ENCODE results near the gene PIEZO1.
"Not testable (repeated sequence)": the region's sequence is repeated elsewhere in the genome, so short reads cannot be mapped to it uniquely, and the experiment has no call there.

PIEZO1 gene

DNA sequence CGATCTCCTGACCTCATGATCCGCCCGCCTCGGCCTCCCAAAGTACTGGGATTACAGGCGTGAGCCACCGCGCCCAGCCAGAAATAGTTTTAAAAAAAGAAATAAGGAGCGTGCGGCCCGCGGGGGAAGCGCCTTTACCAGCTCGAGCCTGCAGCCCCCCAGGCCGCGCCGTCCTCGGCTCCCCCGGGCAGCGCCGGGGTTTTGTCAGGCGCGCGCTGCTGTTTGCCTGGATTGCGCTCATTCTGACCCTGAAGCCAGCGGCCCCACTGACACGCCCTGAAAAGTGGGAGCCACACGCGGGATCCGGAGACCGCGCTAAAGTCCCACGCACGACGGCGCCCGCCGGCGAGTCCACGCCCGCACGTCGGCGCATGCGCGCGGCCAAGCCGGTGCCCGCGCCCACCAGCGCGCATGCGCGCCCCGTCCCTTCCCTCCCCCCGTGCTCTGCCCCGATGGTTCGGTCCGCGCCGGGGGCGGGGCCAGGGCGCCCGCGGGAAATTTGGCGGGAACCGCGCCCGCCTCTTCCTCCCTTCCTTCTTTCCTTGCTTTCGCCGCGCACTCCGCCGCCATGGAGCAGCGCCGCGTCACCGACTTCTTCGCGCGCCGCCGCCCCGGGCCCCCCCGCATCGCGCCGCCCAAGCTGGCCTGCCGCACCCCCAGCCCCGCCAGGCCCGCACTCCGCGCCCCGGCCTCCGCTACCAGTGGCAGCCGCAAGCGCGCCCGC lies 18.4 kb upstream of the PIEZO1 start, which contains the start of gene CDT1:
Gene CDT1 (plus strand): TSS at position 526 of the 724 bp plus-strand sequence. CDS start 43 bp downstream, at position 569.
- peak; percentile 84 for DNase-seq

DNA sequence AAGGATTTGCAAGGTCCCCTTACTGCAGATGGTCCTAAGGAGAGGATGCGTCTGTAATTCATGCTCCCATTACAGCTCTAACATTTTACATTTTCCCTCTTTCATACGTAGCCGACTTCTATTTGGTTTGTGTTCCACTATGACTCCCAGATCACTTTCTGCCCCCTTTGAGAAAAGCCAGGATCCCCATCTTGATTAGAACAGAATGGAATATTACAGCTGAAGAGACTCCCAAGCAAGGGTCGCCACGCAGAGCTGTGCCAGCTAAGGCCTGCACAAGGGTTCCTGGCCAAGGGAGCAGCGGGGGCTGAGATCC lies 15.2 kb upstream of the PIEZO1 start:
- no peak for DNase-seq

DNA sequence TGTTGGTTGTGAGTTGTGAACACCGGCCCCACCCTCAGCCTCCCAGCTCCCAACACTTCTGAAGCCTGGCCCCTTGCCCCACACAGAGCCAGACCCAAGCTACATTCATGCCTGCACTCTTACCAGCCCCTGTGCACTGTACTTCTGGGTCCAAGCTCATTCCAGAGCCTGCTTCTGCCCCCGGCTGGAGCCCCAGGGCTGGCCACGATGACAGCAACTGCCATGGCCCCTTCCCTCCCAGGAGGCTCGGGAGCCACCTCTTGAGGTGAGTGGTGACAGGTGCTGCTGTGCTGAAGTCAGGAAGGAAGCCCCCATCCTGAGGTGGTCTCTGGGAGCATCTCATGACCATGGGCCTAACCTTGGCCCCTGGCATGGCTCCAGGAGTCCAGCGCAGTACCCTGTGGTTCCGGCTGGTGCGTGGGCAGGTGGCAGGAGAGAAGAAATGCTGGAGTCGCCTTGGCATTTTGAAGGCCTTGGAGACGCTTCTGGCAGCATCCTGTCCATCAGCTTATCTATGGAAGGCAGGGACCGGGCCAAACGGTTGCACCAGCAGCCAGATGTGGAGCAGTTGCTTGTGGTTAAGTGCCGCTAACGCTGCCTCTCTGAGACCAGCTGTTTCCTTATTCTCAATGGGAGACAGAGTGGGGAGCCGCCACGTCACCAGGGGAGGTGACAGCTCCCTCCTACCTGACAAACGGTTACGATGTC lies 14.7 kb upstream of the PIEZO1 start:
- no peak for DNase-seq

DNA sequence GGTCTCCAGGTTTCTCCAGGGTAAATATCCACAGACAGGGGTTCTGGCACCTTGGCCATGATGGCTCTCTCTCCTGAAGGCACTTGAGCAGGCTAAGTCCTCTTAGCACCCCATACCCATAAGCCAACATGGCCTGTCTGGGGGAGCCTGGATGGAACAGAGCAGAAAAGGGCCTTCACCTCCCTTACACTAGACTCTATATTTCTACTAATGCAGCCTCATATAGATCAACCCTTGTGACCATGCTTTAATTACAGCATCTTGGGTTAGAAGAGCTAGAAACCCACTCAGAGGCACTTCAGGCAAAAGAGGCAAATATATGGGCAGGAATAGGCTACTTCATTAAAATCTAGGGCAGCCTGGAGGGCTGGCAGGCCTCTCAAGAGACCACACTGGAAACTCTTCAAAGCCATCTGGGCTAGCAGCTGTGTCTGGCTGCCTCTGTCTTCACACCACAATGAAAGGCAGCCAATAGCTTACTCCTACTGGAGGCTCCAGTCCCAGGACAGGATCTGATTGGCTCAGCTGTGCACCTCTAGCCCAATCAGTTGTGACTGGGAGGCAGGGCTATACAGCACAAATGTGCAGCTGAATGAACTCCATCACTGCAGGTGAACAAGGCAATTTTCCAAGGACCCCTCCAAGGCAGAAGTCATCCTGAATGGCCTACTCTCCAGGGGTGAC lies 13.9 kb upstream of the PIEZO1 start:
- DNase-seq = no peak

DNA sequence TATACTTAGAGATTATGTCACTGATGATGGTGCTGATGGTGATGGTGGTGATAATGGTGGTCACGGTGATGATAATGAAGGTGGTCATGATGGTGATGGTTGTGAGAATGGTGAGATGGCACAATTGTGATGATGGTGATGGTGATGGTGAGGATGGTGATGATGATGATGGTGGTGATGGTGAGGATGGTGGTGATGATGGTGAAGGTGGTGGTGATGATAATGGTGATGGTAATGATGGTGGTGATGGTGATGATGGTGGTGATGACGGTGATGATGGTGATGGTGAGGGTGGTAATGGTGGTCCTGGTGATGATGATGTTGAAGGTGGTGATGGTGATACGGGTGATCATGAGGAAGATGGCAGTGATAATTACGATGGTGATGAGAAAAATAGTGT lies 13.1 kb upstream of the PIEZO1 start:
- DNase-seq = no peak

DNA sequence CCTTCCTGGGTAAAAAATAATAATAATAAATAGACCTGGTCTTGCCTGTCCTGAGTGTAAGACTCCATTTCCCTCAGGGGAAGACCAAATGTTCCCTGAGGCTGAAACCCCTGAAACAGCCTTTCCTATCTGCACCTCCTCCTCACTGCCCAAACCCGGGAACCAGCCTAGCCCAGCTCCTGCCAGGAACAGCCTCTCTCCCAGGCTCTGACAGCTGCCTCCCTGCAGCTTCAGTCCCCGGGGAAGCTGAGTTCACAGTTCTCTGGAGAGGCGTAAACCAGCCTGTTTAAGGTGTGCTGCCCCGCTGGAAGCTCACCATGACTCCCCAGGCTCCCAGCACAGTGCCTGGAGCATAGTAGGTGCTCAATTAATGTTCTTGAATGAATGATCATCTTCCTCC lies 11.3 kb upstream of the PIEZO1 start:
- no peak for DNase-seq

DNA sequence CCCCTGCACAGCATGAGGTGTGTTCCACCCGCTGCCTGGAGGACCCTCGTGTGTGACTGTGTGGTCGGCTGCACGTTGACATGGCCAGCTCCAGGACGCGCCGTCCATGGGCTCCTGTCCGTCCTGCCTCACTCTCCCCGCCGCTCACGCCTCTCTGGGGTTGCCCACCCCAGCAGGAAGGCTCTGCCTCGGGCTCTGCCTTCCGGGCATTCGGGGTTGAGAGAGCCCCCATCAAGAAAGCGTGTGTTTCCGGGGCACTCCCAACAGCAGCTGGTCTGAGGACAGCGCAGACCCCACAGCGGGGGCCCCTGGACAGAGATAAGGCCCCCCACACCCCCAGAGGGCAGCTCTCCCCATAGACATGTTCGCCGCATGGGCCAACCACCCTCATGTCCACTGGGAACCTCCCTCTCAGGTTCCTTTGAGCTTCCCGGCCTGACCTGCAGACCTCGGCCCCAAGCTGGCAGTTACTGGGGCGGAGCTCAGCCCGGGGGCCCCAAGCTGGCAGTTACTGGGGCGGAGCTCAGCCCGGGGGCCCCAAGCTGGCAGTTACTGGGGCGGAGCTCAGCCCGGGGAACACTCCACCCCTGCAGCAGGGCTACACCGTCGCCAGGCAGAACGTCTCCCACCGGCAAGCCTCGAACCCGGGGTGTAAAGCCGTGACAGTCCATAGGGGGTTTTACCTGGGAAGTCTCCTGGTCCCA lies 8.4 kb upstream of the PIEZO1 start:
- DNase-seq = no peak

DNA sequence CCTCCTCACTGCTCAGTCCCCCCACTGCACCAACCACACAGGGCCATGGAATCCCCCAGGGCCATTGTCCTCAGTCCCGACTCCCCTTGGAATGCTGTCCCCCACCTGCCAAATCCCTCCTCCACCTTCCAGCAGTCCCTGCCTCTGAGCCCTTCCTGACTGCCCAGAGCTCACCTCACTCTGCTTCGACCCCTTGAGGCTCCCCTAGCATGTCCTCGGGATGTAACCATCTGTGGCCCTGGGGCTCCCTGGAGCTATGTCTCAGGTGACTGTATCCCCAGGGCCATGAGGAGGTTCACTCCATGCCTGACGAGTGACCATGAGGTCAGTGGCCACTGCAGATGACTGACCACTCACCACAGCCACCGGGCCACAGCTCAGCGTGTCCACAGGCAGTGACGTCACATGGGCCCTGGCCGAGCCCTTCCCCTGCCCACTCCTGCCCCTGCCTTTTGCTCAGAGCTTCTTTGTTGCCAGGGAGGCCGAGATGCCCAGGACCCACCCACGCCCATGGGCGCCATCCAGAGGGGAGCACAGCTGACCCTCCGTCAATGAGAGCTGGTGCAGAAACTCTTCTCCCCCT lies 7.7 kb upstream of the PIEZO1 start:
- no peak for DNase-seq

DNA sequence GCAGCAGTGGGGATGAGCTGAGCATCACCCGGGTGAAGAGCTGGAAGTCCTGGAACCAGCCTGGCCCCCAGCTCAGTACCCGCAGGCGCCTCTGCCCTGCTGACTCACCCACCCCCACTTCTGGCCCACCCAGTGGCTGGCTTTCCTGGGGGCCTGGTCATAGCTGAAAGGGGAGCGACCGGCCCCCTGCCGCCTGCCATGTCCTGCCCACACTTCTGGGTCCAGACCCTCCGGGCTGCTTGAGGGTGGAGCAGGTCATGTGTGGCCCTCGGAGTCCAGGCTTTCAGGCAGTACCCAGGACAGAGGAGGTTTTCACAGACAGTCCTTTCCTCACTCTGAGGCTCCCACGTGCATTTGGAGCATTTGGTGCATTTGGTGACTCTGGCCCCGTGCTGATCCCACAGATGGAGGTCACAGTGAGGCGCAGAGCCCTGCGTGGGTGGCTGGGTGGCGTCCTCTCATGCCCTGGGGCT lies 7.1 kb upstream of the PIEZO1 start:
- no peak for DNase-seq

DNA sequence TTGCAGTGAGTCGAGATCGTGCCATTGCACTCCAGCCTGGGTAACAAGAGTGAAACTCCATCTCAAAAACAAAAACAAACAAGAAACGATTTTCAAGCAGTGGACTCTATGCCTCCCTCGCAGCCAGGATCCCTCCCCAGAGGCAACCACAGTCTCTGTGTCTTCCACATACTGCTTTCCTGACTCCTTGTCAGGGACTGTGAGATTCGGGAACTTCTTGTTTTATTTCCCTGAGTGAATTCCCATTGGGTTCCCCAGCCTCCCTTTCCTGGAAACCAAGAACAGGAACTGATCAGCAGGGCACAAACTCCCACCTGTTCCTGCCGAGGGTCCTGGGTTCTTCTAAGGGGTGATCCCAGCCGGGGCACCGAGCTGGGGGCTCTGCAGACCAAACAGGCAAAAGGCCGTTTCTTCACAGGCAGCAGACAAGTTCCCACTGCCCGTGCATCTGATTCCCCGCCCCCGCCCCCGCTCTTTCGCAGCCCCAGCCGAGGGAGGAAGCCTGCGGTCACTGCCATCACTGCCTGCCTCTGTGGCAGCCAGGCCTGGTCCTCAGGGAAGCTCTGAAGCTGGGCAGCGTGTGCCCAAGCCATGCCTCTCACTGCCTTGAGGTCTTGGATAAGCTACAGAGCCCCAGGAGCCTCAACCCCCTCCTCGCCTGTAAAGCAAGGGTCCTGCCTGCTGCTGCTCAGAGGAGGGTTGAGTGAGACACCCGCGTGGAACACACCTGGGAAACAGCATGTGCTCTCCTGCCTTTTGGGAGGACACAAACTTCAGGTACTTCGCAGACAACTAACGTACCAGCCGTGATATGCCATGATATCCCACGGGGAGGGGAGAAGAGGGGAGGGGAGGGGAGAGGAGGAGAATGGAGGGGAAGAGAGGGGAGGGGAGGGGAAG lies 5.5 kb upstream of the PIEZO1 start:
- peak; percentile 57 for DNase-seq

DNA sequence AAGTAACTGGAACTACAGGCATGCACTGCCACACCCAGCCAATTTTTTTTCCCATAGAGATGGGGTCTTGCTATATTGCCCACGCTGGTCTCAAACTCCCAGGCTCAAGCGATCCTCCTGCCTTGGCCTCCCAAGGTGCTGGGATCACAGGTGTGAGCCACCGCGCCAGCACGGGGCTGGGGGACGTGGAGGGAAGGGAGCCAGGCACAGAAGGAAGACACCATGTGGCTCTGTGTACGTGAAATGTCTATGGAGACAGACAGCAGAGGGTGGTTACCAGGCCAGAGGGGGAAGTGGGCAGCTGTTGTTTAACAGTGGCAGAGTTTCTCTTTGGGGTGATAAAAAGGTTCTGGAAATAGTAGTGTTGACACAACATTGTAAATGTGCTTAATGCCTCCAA lies 4.6 kb upstream of the PIEZO1 start:
- DNase-seq = no peak

DNA sequence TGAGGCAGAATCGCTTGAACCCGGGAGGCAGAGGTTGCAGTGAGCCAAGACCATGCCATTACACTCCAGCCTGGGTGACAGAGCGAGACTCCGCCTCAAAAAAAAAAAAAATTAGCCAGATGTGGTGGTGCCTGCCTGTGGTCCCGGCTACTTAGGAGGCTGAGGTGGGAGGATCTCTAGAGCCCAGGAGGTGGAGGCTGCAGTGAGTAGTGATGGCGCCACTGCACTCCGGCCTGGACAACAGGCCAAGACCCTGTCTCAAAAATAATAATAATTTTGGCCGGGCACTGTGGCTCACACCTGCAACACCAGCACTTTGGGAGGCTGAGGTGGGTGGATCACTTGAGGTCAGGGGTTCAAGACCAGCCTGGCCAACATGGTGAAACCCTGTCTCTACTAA lies 3.7 kb upstream of the PIEZO1 start:
- not testable (repeated sequence) for DNase-seq

DNA sequence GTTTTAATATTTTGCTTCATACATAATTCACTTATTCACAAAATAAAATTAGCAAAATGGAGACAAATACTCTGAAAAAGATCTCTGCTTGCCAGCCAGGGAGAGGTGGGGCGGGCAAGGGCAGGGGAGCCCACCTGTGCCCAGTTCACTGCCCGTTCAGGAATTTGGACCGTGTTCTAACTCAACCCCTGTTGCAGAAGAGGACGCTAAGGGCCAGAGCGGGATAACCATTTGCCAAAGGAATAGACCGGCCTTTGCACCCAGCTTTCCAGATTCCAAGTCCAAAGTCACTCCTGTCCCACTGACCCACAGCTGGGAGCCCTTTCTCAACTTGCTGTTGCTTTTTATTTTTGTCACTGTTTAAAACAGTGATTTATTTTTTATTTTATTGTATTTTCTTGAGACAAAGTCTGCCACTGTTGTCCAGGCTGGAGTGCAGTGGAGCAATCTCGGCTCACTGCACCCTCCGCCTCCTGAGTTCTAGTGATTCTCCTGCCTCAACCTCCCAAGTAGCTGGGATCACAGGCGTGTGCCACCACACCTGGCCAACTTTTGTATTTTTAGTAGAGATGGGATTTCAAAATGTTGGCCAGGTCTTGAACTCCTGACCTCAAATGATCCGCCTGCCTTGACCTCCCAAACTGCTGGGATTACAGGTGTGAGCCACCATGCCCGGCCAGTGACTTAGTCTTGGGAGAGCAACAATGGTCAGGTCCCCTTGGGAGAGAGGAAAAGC lies 2.7 kb upstream of the PIEZO1 start:
- no peak for DNase-seq

DNA sequence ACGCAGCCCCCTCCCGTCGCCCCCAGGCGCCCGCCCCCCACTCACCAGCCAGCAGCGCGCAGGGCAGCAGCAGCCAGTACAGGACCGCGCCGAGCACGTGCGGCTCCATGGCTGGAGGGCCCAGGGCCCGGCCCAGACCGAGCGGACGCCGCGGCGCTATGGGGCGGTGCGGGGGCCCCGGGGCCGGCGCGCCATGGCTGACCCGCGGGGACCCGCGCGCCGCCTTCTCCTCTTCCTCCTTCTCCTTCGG lies 239 bp downstream of the PIEZO1 start:
- no peak for DNase-seq

DNA sequence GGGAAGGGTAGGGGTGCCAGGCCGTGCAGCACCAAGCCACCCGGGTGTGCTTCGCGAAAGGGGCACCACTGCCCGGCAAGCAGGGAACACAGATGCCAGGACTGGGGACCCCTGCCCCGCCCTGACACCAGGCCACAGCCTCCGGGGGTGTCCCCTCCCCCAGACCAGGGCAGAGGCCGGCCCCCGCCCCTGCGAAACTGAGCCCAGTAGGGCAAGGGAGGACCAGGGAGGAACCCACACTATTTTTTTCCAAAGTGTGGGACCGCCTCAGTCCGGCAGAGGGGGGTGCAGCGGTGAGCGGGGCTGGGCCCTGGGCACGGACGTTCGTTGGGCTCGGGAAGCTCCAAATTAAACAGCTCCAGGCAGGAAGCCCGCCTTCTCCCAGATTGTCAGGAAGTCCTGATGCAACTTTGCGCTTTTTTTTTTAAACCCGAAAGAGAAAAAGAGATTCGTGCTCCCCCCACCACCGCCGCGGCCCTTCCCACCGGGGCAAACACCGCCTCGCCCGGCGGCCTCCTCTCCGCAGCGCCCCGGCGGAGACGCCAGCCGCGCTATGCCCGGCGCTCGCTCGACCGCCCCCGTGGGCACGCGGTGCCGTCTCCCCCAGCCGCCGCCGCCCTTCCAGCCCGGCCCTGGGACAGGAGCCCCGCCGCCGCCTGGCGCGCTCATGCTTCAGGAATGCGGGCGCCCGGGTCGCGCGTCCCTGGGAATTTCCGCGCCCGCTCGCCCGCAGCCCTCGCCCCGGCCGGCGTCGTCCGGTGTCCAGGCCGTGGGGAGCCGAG lies 755 bp downstream of the PIEZO1 start:
- peak; percentile 57 for DNase-seq

DNA sequence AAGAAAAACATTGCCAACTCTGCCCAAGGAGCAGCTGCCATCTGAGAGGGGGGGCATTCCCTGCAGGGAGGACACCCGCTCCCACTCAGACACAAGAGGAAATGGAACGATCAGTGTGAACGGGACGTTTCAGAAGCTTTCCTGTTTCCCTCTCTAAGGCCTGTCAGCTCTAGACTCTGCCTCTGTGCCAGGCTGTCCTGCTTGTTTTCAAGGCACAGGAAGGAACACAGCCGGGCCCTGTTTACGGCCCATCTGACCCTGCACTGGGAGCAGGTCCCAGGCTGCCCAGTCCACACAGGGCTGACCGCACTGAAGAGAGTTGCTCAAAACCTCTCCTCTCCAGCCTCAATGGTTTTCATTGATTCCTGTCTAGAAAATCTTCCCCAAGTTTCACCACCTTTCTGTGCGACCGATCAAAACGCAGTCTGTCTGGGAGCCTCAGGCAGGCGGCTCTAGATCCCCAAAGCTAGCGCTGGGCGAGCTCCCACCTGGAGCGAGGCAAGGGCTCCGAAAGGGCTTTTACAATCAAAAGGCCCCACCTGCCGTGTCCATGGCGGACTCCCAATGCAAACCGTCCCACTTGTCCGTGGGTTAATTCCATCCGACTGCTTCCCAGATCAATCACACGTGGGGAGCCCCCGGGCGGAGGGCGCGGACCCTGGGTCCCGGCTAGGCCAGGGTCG lies 1.5 kb downstream of the PIEZO1 start:
- peak; percentile 34 for DNase-seq

DNA sequence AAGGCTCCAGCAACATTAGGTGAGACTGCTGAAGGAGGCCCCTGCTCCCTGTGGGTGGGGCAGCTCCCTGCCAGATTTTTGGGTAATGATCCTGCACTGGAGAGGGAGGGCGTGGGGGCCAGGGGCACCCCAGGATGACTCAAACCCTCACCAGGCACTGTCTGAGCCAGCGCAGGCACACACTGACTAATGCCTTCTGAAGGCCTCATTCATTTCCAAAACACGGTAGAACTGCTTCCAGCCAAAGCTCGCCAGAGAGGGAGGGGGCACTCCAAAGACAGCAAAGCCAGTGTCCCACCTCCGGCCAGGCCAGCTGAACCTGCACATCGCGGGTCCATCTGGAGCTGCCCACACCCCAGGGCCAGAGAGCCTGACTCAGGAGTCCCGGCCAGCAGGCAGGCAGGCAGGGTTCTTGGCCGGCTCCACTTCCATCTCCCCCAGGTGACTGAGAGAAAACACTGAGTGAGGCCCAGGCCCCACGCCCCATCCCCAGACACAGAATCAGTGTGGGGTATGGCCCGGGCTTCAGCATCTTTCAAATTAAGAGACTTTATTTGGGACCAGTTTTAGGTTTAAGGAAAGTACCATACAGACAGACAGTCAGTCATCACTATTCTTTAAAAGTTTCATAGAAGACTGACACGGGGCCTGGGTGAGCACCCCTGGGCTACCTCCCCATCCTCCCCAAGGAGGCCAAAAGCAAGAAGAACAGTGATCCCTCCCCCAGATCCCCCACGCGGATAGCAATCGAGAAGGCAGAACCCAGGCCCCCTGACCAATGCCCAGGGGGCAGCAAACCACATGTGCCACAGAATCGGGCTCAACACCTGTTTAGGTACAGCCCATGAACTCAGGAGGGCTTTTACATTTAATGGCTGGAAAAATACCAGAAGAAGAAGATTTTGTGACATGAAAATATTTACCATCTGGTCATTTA lies 2.3 kb downstream of the PIEZO1 start:
- DNase-seq = peak; percentile 88

DNA sequence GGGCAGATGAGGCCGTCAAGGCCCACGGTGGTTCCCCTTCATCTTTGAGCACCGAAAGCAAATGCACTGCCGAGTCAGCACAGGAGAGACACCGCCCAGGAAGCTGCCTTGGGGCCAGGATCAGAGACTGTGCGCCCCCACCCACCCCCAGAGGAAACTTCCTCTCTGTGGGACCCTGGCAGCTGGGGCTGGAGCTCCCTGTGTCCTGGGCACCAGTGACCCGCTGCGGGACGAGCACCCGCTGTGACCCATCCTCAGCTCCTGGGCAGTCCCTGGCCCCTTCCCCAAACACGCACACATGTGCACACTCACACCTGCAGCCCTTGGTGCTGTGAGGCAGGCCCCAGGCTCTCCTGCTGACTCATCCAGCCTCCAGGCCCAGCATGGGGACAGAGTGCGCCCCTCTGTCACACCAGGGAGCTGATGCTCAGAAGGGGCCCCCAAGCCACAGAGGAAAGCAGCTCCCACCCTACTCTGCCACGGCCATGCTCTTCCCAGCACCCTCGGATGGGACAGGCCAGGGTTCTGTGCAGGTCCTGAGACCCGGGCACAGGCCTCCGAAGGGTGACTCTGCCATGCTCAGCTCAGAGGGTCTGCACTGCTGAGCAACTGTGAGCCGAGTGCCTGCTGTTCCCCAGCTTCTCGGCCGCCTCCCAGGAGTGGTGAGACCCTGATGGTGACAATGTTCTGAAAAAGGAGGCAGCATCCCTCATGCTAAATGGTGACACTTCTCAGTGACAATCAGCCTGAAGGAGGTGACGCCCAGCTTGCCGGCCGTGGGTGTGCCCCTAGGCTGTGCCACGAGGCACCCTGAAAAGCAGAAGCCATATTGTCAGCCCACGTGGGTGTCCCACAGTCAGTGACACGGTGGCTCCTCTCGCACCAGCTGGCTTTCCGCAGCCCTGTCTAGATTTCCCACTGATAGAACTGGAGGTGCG lies 3.6 kb downstream of the PIEZO1 start:
- peak; percentile 75 for DNase-seq

Data from stimulated activated CD4-positive, alpha-beta T cell treated with anti-CD3 and anti-CD28 coated beads, Interleukin-4, amount 100 ng/mL, for 24 hours (primary cell).